Endothelial cell of umbilical vein (primary cell): Measurements from ENCODE around the gene SEL1L2. TPM values are rescaled to one million over a fixed set of nuclear protein-coding genes. Genes with fewer than 3 reads are reported as not detected.

Experiments used
- BruUV-seq: library from RNA; stranded (reverse); fragments of 400-500 nt; replicated peaks from 2 replicates; lab custom pipeline; 2021; lab: Mats Ljungman, UMichigan
- CTCF ChIA-PET: fragments of 300-600, 350-600 bp; sonication (Branson Sonifier 250); formaldehyde crosslinking; loops from one replicate; lab custom pipeline; 2021; ENCODE audit warnings: antibody characterized with exemption, inconsistent platforms; lab: Charles Lee
- POLR2A ChIA-PET: fragments of 300-600, 350-600 bp; sonication (Branson Sonifier 250); formaldehyde crosslinking; loops from one replicate; lab custom pipeline; 2021; ENCODE audit warnings: antibody characterized with exemption, inconsistent platforms; lab: Charles Lee
- DNase-seq: peaks from one replicate; pipeline ENCODE4 v3.0.0-alpha.2; 2011; ENCODE audit warnings: low read depth, low spot score
- FAIRE-seq: peaks from 2 replicates; lab custom pipeline; 2011; peaks lifted over from hg19 to GRCh38; lab: Jason Lieb, UNC
- H2AFZ ChIP-seq: 2 replicates; pipeline ENCODE4 v1.6.0; 2012; ENCODE audit warnings: low read depth, low read length, control low read depth, inconsistent platforms
- H3K27ac ChIP-seq: 2 replicates; pipeline ENCODE4 v1.5.1; 2011; ENCODE audit warnings: low read depth, mild to moderate bottlenecking, control low read depth, low read length, moderate library complexity; ENCODE audit not compliant: insufficient read depth
- H3K27me3 ChIP-seq, 2 experiments: 2 replicates each; pipeline versions ENCODE4 v1.6.0 to v1.6.1; 2011; ENCODE audit warnings: low read length in 2 of 2, mixed read lengths in 1 of 2; ENCODE audit not compliant: control insufficient read depth in 2 of 2, insufficient read depth in 2 of 2
- H3K36me3 ChIP-seq, 2 experiments: 2 replicates in 1 of 2; 3 replicates in 1 of 2; pipeline ENCODE4 v1.5.1; 2011; ENCODE audit warnings: low read length in 2 of 2, mild to moderate bottlenecking in 1 of 2, moderate library complexity in 1 of 2; ENCODE audit not compliant: control insufficient read depth in 2 of 2, insufficient read depth in 2 of 2; ENCODE audit errors: extremely low read depth in 1 of 2
- H3K4me1 ChIP-seq: 3 replicates; pipeline ENCODE4 v1.5.1; 2011; ENCODE audit warnings: mild to moderate bottlenecking, low read length; ENCODE audit not compliant: control insufficient read depth, insufficient read depth; ENCODE audit errors: extremely low read depth
- H3K4me2 ChIP-seq: 2 replicates; pipeline ENCODE4 v1.6.1; 2011; ENCODE audit warnings: low read length, control low read depth, mixed read lengths; ENCODE audit not compliant: insufficient read depth
- H3K4me3 ChIP-seq, 3 experiments: fragments of 200-600 bp in 1 of 3; sonication (generic), shearing (Covaris generic) in 1 of 3; replicated peaks in 1 of 3; 2 replicates each; pipeline ENCODE4 v1.5.1; 2011 to 2016; ENCODE audit warnings: control low read depth in 3 of 3, low read length in 3 of 3, mild to moderate bottlenecking in 2 of 3, inconsistent platforms in 1 of 3, low read depth in 1 of 3, moderate library complexity in 1 of 3; ENCODE audit not compliant: insufficient read depth in 1 of 3
- H3K79me2 ChIP-seq: 2 replicates; pipeline ENCODE4 v1.6.0; 2012; ENCODE audit warnings: low read length, inconsistent platforms; ENCODE audit not compliant: control insufficient read depth, insufficient read depth
- H3K9ac ChIP-seq: replicated peaks from 2 replicates; pipeline ENCODE3; 2011; ENCODE audit warnings: low read length, control low read depth; ENCODE audit not compliant: insufficient read depth; ENCODE audit errors: extremely low read depth
- H3K9me1 ChIP-seq: replicated peaks from 3 replicates; pipeline ENCODE4 v1.6.0; 2011; ENCODE audit warnings: mild to moderate bottlenecking, low read length; ENCODE audit not compliant: control insufficient read depth, insufficient read depth; ENCODE audit errors: extremely low read depth
- H3K9me3 ChIP-seq: replicated peaks from 2 replicates; pipeline ENCODE4 v1.5.1; 2012; ENCODE audit warnings: low read length, inconsistent platforms; ENCODE audit not compliant: control insufficient read depth, insufficient read depth
- H4K20me1 ChIP-seq: replicated peaks from 2 replicates; pipeline ENCODE3; 2011; ENCODE audit warnings: mild to moderate bottlenecking, low read length; ENCODE audit not compliant: control insufficient read depth, insufficient read depth; ENCODE audit errors: extremely low read depth
- CTCF ChIP-seq, 2 donors: IDR thresholded peaks; 1 replicate in 1 of 2; 2 replicates in 1 of 2; pipeline ENCODE4 v1.5.1; 2011; ENCODE audit warnings: low read length in 2 of 2, mild to moderate bottlenecking in 2 of 2, moderate library complexity in 2 of 2, control low read depth in 1 of 2, inconsistent platforms in 1 of 2, low read depth in 1 of 2; ENCODE audit not compliant: insufficient read depth in 1 of 2; ENCODE audit errors: extremely low read depth in 1 of 2
- EZH2 ChIP-seq: IDR thresholded peaks from 2 replicates; pipeline ENCODE4 v1.6.1; 2012; ENCODE audit warnings: borderline replicate concordance, low read depth, mild to moderate bottlenecking, moderate library complexity, low read length, inconsistent platforms; ENCODE audit not compliant: severe bottlenecking
- FOS ChIP-seq: IDR thresholded peaks from 2 replicates; pipeline ENCODE4 v1.6.1; 2011; ENCODE audit warnings: mild to moderate bottlenecking, low read length, moderate library complexity, borderline replicate concordance; ENCODE audit not compliant: insufficient read depth
- GATA2 ChIP-seq: IDR thresholded peaks from 2 replicates; pipeline ENCODE4 v1.7.0; 2011; ENCODE audit warnings: low read depth, mild to moderate bottlenecking, moderate library complexity, mixed read lengths, low read length; ENCODE audit not compliant: insufficient read length, insufficient read depth
- JUN ChIP-seq: IDR thresholded peaks from 2 replicates; pipeline ENCODE4 v1.6.1; 2011; ENCODE audit warnings: borderline replicate concordance, low read depth; ENCODE audit not compliant: insufficient read length, insufficient read depth
- MAX ChIP-seq: IDR thresholded peaks from 2 replicates; pipeline ENCODE4 v1.6.1; 2011; ENCODE audit not compliant: insufficient read depth, insufficient read length
- MYC ChIP-seq: IDR thresholded peaks from one replicate; pipeline ENCODE4 v1.6.1; 2011; ENCODE audit warnings: mild to moderate bottlenecking, low read depth, low read length
- POLR2A ChIP-seq: IDR thresholded peaks from 2 replicates; pipeline ENCODE4 v1.6.1; 2012; ENCODE audit warnings: low read depth, mild to moderate bottlenecking, control low read depth, low read length
- POLR2AphosphoS5 ChIP-seq: IDR thresholded peaks from 2 replicates; pipeline ENCODE4 v1.6.1; 2012; ENCODE audit warnings: low read depth, mild to moderate bottlenecking, control low read depth, low read length, moderate library complexity; ENCODE audit not compliant: insufficient read depth
- dilution Hi-C: fragments of 300-500 bp; cut with MboI; formaldehyde crosslinking; loops from one replicate; pipeline ENCODE4 v1.15.0; 2019; ENCODE audit warnings: low sequenced_read_pairs; ENCODE audit not compliant: extremely low pct_ligation_motif_present
- intact Hi-C: fragments of 100-400 bp; cut with micrococcal nuclease; formaldehyde crosslinking; loops from one replicate; pipeline ENCODE4 v1.10.0; 2022
- polyA plus RNA-seq, 4 experiments: library from polyadenylated mRNA; depleted of rRNA in 3 of 4; stranded (reverse) in 3 of 4; unstranded in 1 of 4; fragments of >200 nt; gene quantifications; 2 replicates each; pipeline versions ENCODE4 v1.2.1 to v1.2.3, GENCODE V29; 2011 to 2012; ENCODE audit warnings: missing spikeins in 1 of 4
- total RNA-seq: library from RNA; stranded (reverse); gene quantifications from 2 replicates; pipeline ENCODE4 v1.2.3, GENCODE V29; 2021

SEL1L2 gene
- total and polyA plus RNA-seq, 2 donors (not counting 3 experiments of a cell fraction or from before 2014, with no cell fraction given), result not detected

DNA sequence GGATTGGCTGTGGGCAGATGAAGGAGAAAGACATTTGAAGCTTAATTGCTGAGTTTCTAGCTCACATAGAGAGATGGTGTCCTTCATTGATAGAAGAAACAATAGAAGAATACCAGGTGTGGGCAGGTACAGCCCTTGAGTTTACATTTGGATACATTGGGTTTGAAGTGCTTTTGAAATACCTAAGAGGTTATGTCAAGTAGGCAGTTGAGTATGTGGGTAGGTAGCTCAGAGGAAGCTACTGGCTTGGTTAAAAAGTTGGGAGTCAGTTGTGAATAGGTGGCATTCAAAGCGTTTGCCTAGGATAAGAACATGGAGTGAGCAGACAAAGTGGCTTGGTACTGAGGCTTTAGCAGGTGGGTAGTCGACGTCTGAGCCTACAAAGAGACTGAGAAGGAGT, 180.6 kb downstream of the SEL1L2 start:
- Histone ChIP-seq H3K79me2 (no peaks in the 10 kb centered on the region), H3K27me3 (no peaks in the 10 kb centered on the region), H3K9me3 (no peaks in the 10 kb centered on the region), H3K27ac (no peak overlapping the region), H2AFZ (no peak overlapping the region), H4K20me1 (no peaks in the 10 kb centered on the region), H3K9ac (no peak overlapping the region), H3K4me1 (no peaks in the 10 kb centered on the region), H3K4me2 (no peak overlapping the region), H3K9me1 (no peaks in the 10 kb centered on the region), H3K36me3 (peaks cover 12 to 27% of the 10 kb centered on the region in 2 experiments), H3K4me3 (no peak overlapping the region)
- dilution Hi-C loops (no loop called here), intact Hi-C loops (no loop called here)
- POLR2A ChIA-PET, result no interaction called here
- no peak for TF ChIP-seq MAX
- no peak for TF ChIP-seq MYC
- TF ChIP-seq EZH2, result no peak
- no peak for TF ChIP-seq POLR2A
- no peak for TF ChIP-seq CTCF (IDR thresholded peaks at IDR 0.05; ENCODE audit: extremely low read depth in 1 of 2, insufficient read depth in 1 of 2, low read depth in 1 of 2, low read length in 2 of 2)
- no peak for TF ChIP-seq JUN
- no peak for TF ChIP-seq FOS
- TF ChIP-seq POLR2AphosphoS5, result no peak
- TF ChIP-seq GATA2, result no peak
- FAIRE-seq (no peak), DNase-seq (no peak)
- CTCF ChIA-PET, result interaction anchor here (1.3 to 2.7 kb wide), 2 partner anchors 10 to 22 kb away, joined by 3 to 12 read pairs; no protein-coding TSS in a partner anchor
- BruUV-seq, result no TSS peak
